ENCODE results near the gene SEC14L2. TPM values are rescaled to one million over a fixed set of nuclear protein-coding genes. Genes with fewer than 3 reads are reported as not detected.
"Not testable (repeated sequence)": the region's sequence is repeated elsewhere in the genome, so short reads cannot be mapped to it uniquely, and the experiment has no call there.

The SEC14L2 gene
- total RNA-seq, 3 donors from 2014 or later: 10.4 to 13.2 (median 12.5) TPM

DNA sequence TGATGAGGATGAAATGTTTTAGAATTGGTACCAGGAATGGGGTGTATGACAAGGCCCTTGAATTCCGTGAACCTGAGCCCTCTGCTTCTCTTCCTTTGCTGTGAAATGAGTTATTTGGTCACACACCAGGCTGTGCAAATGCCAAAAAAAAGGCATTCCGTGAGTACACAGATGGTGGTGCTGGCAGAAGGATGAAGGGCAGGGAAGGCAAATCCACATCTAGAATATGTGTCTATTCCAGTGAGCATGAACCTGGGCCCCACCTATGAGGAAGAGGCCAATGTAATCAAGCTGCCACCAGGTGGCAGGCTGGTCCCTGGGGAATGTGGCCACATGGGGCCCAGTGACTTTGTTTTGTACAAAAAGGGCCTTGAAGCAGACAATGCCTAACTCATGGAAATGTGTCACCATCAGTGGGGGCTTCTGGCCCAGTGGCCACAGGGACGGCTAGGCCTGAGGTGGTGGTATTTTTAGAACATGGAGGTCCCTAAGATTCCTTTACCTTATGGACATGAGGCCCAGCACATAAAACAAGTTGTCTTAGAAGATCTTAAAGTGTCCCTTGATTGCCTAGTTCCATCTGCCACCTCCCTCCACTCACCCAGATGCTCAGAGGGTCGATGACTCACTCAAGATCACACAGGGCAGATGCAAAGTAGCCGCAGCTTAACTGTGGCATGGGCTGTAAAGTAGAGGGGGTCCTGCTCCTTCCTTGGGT, 5.7 kb upstream of the SEC14L2 start:
- Mint-ChIP-seq H3K36me3 (ENCODE audit: insufficient read depth) (no peaks in the 10 kb centered on the region), H3K4me3 (no peak overlapping the region), H3K4me1 (ENCODE audit: low read depth) (peaks cover 26% of the 10 kb centered on the region), H3K27me3 (ENCODE audit: low read depth) (peaks cover 4% of the 10 kb centered on the region), H3K9me3 (no peaks in the 10 kb centered on the region)
- peak; percentile 63 to 65 for ATAC-seq
- DNase-seq: peak; percentile 77

GRCh38 chr22:30392661-30393321, 4.0 kb upstream of the SEC14L2 start:
- no peak for ATAC-seq
- Mint-ChIP-seq H3K4me1 (ENCODE audit: low read depth) (peaks cover 29% of the 10 kb centered on the region), H3K4me3 (no peak overlapping the region), H3K9me3 (no peaks in the 10 kb centered on the region), H3K36me3 (ENCODE audit: insufficient read depth) (no peaks in the 10 kb centered on the region), H3K27me3 (ENCODE audit: low read depth) (peaks cover 4% of the 10 kb centered on the region)
- no peak for DNase-seq

DNA sequence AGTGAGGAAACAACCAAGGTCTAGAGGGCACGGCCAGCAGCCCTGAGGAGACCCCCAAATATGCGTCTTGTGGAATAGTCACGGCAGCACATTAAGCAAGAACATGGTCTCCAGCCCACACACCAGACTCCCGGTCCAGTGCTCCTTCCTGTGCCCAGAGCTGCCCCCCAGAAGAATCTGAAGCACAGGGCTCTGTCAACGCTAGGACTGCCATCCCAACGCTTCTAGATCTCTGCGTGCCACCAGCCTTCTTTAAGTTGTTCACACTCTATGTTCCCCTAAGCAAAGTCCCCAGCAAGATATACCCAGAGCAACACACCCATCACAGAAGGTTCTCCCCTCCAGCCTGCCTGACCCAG, 3.5 kb upstream of the SEC14L2 start:
- no peaks in the 10 kb centered on the region for H3K9me3 Mint-ChIP-seq
- H3K4me3 Mint-ChIP-seq: no peak overlapping the region
- peaks cover 4% of the 10 kb centered on the region for H3K27me3 Mint-ChIP-seq (ENCODE audit: low read depth)
- DNase-seq (no peak), ATAC-seq (no peak)
- peaks cover 34% of the 10 kb centered on the region for H3K4me1 Mint-ChIP-seq (ENCODE audit: low read depth)
- H3K36me3 Mint-ChIP-seq (ENCODE audit: insufficient read depth): no peaks in the 10 kb centered on the region

- Mint-ChIP-seq H3K4me1 (ENCODE audit: low read depth) (peaks cover 39% of the 10 kb centered on the region), H3K27me3 (ENCODE audit: low read depth) (peaks cover 4% of the 10 kb centered on the region), H3K36me3 (ENCODE audit: insufficient read depth) (no peaks in the 10 kb centered on the region), H3K9me3 (no peaks in the 10 kb centered on the region), H3K4me3 (no peak overlapping the region)
- DNase-seq (no peak), ATAC-seq (no peak)
Observed at GRCh38 chr22:30393885-30394284, 2.9 kb upstream of the SEC14L2 start.

DNA sequence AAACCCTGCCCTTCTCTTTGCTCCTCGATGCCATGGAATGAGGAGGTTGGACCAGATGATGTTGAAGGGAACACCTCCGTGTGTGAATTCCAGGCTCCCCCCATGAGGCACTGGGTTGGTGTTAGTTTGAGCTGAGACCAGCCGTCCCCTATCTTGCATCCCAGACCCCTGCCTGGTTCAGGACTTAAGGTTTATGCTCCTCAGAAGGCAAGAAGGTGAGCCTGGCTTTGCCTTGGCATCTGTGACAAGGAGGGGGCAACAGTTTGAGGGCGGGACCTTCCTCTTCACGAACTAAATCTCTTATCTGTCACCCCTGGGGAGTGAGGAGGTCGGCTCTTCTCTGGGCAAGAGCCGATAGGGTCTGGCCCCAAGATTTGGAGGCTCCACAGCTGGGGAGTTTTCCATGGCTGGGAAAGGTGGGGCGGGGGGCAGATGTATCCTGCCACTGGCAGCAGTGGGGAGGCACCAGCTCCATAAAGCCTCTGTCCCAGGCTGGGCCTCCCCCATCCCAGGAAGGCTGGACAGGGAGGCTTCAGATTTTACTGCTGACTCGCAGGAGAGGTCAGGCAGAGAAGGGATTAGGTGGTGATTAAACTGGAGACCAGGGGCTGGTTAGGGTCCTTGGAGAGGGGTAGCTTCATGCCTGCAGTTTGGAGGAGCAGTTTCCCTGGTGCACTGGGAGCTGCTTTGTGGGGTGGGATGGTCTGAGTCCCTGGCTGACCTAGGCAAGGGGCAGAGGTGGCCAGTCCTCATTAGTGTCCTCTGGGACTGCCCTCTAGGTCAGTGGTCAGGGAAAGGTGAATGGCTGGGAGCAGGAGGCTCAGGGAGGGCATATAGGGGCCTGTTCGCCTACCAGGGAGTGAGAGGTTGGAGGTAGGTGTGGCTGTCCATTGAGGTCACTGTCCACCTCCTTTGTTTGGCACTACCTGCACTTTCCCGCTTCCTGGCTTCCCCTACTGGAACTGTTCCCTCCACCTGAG, 1.1 kb downstream of the SEC14L2 start:
- ATAC-seq (peak in 1 of 2 donors; percentile 4), DNase-seq (no peak)
- Mint-ChIP-seq H3K27me3 (ENCODE audit: low read depth) (peaks cover 4% of the 10 kb centered on the region), H3K4me3 (peak overlapping the region; percentile 77), H3K4me1 (ENCODE audit: low read depth) (peaks cover 29% of the 10 kb centered on the region), H3K9me3 (no peaks in the 10 kb centered on the region), H3K36me3 (ENCODE audit: insufficient read depth) (no peaks in the 10 kb centered on the region)

- peaks cover 28% of the 10 kb centered on the region for H3K4me1 Mint-ChIP-seq (ENCODE audit: low read depth)
- ATAC-seq: no peak
- no peaks in the 10 kb centered on the region for H3K9me3 Mint-ChIP-seq
- H3K36me3 Mint-ChIP-seq (ENCODE audit: insufficient read depth): no peaks in the 10 kb centered on the region
- H3K4me3 Mint-ChIP-seq: peak overlapping the region; percentile 77
- peaks cover 4% of the 10 kb centered on the region for H3K27me3 Mint-ChIP-seq (ENCODE audit: low read depth)
- no peak for DNase-seq
Observed at GRCh38 chr22:30398685-30399680, 2.2 kb downstream of the SEC14L2 start.

DNA sequence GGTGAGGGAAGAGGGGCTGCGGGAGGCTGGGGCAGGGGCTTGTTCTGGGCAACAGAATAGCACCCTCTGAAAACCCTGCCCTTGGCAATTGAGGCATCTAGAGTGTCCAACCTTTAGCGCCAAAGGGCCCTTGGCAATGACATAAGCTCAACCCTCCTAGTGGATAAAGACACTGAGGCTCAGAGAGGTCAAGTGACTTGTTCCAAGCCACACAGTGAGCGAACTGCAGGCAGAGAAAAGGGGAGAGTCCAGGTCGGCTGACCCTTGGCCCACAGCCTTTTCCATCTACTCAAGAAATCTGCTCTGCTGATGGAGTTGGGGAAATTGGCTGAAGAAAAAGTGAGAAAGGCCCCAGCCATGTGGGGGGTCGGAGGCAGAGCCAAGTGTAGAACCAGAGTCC, 2.9 kb downstream of the SEC14L2 start:
- Mint-ChIP-seq H3K27me3 (ENCODE audit: low read depth) (peaks cover 4% of the 10 kb centered on the region), H3K36me3 (ENCODE audit: insufficient read depth) (no peaks in the 10 kb centered on the region), H3K4me3 (no peak overlapping the region), H3K9me3 (no peaks in the 10 kb centered on the region), H3K4me1 (ENCODE audit: low read depth) (peaks cover 28% of the 10 kb centered on the region)
- DNase-seq (no peak), ATAC-seq (no peak)

DNA sequence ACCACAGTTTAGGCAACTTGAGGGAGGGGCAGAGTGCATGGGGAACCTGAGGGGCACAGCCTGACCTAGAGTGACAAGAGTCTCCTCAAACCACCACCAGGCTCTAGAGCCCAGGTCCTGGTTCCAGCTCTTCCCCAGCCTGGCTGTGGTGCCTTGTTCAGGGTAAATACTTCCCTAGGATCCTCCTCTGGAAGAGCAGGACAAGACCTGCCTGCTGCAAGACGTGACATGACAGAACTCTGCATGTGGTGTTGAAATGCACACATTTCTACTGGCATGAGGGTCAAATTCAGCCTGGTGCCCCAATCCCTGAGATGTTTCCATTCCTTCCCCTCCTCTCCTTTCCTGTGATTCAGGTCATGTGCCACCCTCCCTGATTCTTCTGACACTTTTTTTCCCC, 3.3 kb downstream of the SEC14L2 start:
- Mint-ChIP-seq H3K27me3 (ENCODE audit: low read depth) (peaks cover 4% of the 10 kb centered on the region), H3K4me1 (ENCODE audit: low read depth) (peaks cover 28% of the 10 kb centered on the region), H3K4me3 (no peak overlapping the region), H3K36me3 (ENCODE audit: insufficient read depth) (no peaks in the 10 kb centered on the region), H3K9me3 (no peaks in the 10 kb centered on the region)
- no peak for DNase-seq
- no peak for ATAC-seq

DNA sequence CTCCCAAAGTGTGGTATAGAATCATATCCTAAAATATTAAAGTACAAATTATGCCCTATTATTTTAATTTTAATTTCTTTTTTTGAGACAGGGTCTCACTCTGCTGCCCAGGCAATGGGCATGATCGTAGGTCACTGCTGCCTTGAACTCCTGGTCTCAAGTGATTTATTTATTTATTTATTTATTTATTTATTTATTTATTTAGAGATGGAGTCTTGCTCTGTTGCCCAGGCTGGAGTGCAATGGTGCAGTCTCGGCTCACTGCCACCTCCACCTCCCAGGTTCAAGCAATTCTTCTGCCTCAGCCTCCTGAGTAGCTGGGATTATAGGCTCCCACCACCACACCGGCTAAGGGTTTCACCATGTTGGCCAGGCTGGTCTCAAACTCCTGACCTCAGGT, 4.2 kb downstream of the SEC14L2 start:
- not testable (repeated sequence) for H3K36me3 Mint-ChIP-seq (ENCODE audit: insufficient read depth); ATAC-seq; H3K4me3 Mint-ChIP-seq

DNA sequence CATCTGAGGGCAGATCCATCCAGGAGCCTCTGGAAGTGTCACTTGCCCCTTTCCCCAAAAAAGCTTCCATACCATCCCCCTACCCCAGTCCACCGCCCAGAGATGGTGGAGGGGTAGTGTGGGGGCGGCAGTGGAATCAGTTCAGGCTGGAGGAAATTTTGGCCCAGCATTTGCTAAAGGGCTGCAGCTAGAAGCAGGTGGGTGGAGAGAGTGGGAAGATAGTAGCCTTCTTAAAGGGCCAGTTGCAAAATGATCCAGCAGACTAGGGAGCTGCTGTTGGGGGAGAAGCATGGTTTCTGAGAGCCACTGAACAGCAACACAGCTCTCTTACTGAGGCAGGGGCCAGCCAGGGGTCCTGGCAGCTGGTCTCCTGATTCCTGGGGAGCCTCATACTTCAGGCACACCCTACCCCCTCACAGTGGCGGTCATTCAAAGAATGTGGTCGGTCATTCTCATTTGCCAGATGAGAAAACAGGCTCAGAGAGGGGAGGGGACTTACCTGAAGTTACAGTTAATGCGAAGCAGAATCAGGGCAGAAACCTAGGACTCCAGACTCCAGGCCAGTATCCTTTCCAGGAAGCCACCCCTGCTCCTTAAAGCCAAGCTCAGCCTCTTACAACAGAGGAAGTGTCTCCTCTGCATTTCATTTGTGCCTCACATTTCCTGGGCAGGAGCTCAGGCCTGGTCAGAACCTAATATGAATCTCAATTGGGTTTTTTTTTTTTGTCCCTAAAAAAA, 5.4 kb downstream of the SEC14L2 start:
- ATAC-seq (no peak), DNase-seq (no peak)
- H3K9me3 Mint-ChIP-seq: no peaks in the 10 kb centered on the region
- peaks cover 5% of the 10 kb centered on the region for H3K36me3 Mint-ChIP-seq (ENCODE audit: insufficient read depth)
- no peaks in the 10 kb centered on the region for H3K27me3 Mint-ChIP-seq (ENCODE audit: low read depth)
- H3K4me1 Mint-ChIP-seq (ENCODE audit: low read depth): peaks cover 16% of the 10 kb centered on the region
- no peak overlapping the region for H3K4me3 Mint-ChIP-seq

More for the DNA sequence above, 4.2 kb downstream of the SEC14L2 start:
- H3K9me3 Mint-ChIP-seq; H3K27me3 Mint-ChIP-seq (ENCODE audit: low read depth); DNase-seq: not testable (repeated sequence)
- peaks cover 24% of the 10 kb centered on the region for H3K4me1 Mint-ChIP-seq (ENCODE audit: low read depth)

DNA sequence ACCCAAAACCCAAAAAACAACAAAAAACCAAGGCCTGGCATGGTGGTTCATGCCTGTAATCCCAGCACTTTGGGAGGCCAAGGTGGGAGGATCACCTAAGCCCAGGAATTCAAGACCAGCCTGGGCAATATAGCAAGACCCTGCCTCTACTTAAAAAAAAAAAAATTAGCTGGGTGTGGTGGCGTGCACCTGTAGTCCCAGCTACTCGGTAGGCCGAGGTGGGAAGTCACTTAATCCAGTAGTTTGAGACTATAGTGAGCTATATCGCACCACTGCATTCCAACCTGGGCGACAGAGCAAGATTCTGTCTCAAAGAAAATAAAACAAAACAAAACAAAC, 5.9 kb downstream of the SEC14L2 start:
- not testable (repeated sequence) for DNase-seq; H3K4me3 Mint-ChIP-seq; ATAC-seq; H3K27me3 Mint-ChIP-seq (ENCODE audit: low read depth); H3K9me3 Mint-ChIP-seq; H3K36me3 Mint-ChIP-seq (ENCODE audit: insufficient read depth)
- H3K4me1 Mint-ChIP-seq (ENCODE audit: low read depth): peaks cover 14% of the 10 kb centered on the region

DNA sequence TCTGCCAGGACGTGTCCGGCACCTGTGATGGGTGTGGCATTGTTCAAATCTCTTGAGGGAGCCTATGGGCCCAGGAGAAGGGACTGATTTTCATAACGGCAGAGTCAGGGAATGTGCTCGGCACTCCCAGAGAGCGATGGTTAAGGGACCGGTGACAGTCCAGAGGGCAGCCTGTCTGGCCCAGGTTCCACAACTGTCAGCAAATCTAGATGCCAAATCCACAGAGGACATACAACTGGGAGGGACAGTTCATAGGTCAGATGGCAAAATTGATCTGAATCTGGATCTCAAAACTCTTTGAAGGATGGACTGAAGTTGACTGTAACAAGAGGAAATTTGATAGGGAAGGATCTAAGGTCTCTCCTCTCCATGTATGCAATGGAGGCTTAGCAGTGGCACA, 7.5 kb downstream of the SEC14L2 start:
- no peak for DNase-seq
- Mint-ChIP-seq H3K4me3 (no peak overlapping the region), H3K36me3 (ENCODE audit: insufficient read depth) (peaks cover 8% of the 10 kb centered on the region), H3K4me1 (ENCODE audit: low read depth) (no peaks in the 10 kb centered on the region), H3K9me3 (no peaks in the 10 kb centered on the region), H3K27me3 (ENCODE audit: low read depth) (no peaks in the 10 kb centered on the region)
- no peak for ATAC-seq

DNA sequence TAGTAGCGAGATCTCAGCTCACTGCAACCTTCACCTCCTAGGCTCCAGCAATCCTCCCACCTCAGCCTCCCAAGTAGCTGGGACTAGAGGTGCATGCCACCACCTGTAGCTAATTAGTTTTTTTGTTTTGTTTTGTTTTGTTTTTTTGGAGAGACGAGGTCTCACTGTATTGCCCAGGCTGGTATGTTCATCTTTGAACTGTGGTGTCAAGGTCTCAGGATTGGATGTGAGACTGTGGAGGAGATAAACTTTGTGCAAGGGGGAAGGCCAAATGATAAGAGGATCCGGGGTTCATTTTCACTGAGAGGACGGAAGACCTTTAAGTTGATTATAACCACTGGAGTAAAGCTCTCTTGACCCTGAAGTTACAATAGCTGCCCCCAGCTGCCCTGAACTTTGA, 8.9 kb downstream of the SEC14L2 start:
- Mint-ChIP-seq H3K27me3 (ENCODE audit: low read depth) (no peaks in the 10 kb centered on the region), H3K4me1 (ENCODE audit: low read depth) (no peaks in the 10 kb centered on the region), H3K9me3 (no peaks in the 10 kb centered on the region), H3K36me3 (ENCODE audit: insufficient read depth) (peaks cover 11% of the 10 kb centered on the region), H3K4me3 (no peak overlapping the region)
- DNase-seq: no peak
- no peak for ATAC-seq
